Frontal cortex (tissue), 4 donors: ENCODE data around the gene LRRC75B. TPM values are rescaled to one million over a fixed set of nuclear protein-coding genes. Genes with fewer than 3 reads are reported as not detected.
"Not testable (repeated sequence)": the region's sequence is repeated elsewhere in the genome, so short reads cannot be mapped to it uniquely, and the experiment has no call there.

Experiments used
- DNase-seq, 2 donors: peaks; one replicate each; pipeline ENCODE4 v3.0.0; 2012; ENCODE audit warnings: low spot score in 2 of 2
- FAIRE-seq: peaks from 2 replicates; lab custom pipeline; 2012; peaks lifted over from hg19 to GRCh38; lab: Jason Lieb, UNC
- total RNA-seq: library from RNA; depleted of rRNA; stranded (reverse); fragments of >200 nt; gene quantifications from one replicate; pipeline ENCODE4 v1.2.3, GENCODE V29; 2014
- donor health status: control.
- donor health status: control.
- donor health status: control.

LRRC75B gene
- total RNA-seq, 1 donor from 2014 or later, result 8.2 TPM

- not testable (repeated sequence) for DNase-seq, FAIRE-seq
Measured at GRCh38 chr22:24603770-24604629, 11.1 kb upstream of the LRRC75B start.

- not testable (repeated sequence) for DNase-seq, FAIRE-seq
Measured at GRCh38 chr22:24602847-24603769, 10.2 kb upstream of the LRRC75B start, which contains the start of gene GGT1. TSS of gene GGT1 (plus strand) at chr22:24603193. CDS start at chr22:24611082, 7,889 bp downstream.

GRCh38 chr22:24602105-24602749 lies 9.4 kb upstream of the LRRC75B start:
- not testable (repeated sequence) for DNase-seq

GRCh38 chr22:24601217-24602104 lies 8.6 kb upstream of the LRRC75B start:
- FAIRE-seq (no peak), DNase-seq (no peak)

More at GRCh38 chr22:24602105-24602749, 9.4 kb upstream of the LRRC75B start:
- not testable (repeated sequence) for FAIRE-seq

GRCh38 chr22:24599958-24600715 lies 7.3 kb upstream of the LRRC75B start:
- DNase-seq, FAIRE-seq: not testable (repeated sequence)

GRCh38 chr22:24599514-24599913 lies 6.6 kb upstream of the LRRC75B start:
- FAIRE-seq, result no peak
- no peak for DNase-seq

- FAIRE-seq, result not testable (repeated sequence)
Measured at GRCh38 chr22:24597076-24597475, 4.2 kb upstream of the LRRC75B start.

GRCh38 chr22:24595863-24596262 lies 3.0 kb upstream of the LRRC75B start:
- FAIRE-seq, result no peak
- no peak for DNase-seq

More at GRCh38 chr22:24597076-24597475, 4.2 kb upstream of the LRRC75B start:
- not testable (repeated sequence) for DNase-seq

GRCh38 chr22:24595228-24595627 lies 2.4 kb upstream of the LRRC75B start:
- DNase-seq, result no peak
- FAIRE-seq, result no peak

GRCh38 chr22:24594569-24595120 lies 1.8 kb upstream of the LRRC75B start:
- FAIRE-seq (no peak), DNase-seq (no peak)

GRCh38 chr22:24593836-24594568 lies 1.1 kb upstream of the LRRC75B start:
- DNase-seq (no peak), FAIRE-seq (no peak)

- DNase-seq, FAIRE-seq: not testable (repeated sequence)
Measured at GRCh38 chr22:24593559-24593835, 624 bp upstream of the LRRC75B start.

GRCh38 chr22:24592058-24592850 lies 619 bp downstream of the LRRC75B start:
- DNase-seq, result peak in 1 of 2 donors; percentile 42
- no peak for FAIRE-seq

- DNase-seq (no peak), FAIRE-seq (no peak)
Measured at GRCh38 chr22:24591286-24591830, 1.5 kb downstream of the LRRC75B start.

GRCh38 chr22:24590596-24591173 lies 2.2 kb downstream of the LRRC75B start:
- no peak for DNase-seq
- FAIRE-seq, result no peak

GRCh38 chr22:24589518-24590030 lies 3.3 kb downstream of the LRRC75B start:
- FAIRE-seq (no peak), DNase-seq (no peak)
